ENCODE results near the gene CIDEB.

CIDEB gene

DNA sequence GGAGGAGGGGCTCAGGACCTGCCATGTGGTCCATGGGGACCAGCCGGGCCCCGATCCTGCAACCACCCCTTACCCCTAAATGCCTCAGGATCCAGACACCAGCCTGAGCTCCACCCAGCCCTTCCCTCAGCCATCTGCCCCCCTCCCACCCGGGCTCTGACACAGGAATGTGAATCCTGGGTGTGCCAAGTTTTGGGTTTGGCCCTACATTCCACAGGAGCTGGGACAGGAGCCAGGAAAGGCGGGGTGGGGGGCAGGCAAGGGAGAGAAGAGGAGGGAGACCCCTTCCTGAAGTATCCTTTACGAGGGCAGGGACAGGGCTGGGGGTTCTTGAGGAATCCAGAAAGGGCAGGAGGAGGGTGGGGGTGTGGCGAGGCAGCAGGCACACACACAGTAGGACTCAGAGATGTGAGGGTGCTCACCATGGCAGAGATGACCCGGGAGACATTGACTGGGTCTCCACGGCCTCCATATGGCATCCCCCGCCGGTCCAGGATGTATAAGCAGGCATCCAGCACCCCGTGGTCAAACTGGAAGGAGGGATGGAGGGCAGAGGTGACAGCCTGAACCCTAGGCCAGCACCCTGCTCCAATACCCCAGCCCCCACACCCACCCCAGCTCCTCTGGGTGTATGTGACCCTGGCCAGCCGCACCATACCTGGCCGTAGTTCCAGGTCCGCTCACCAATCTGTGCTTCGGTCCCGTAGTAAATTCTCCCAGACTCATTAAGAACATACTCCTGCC is 48.3 kb downstream of the CIDEB start:
- H3K27ac ChIP-seq (replicated peaks), result no peak overlapping the region
- H3K27me3 ChIP-seq (ENCODE audit: insufficient read depth, poor library complexity, severe bottlenecking), result no peaks in the 10 kb centered on the region
- no peak overlapping the region for H3K4me3 ChIP-seq (replicated peaks; ENCODE audit: insufficient read depth, low read length)
- no peak for DNase-seq (ENCODE audit: low read depth in 1 of 2, low spot score in 1 of 2)
- TF ChIP-seq POLR2AphosphoS5 (IDR thresholded peaks at IDR 0.05; ENCODE audit: low read depth) (no peak), GABPA (IDR thresholded peaks at IDR 0.05; ENCODE audit: low read depth) (no peak), SPI1 (IDR thresholded peaks at IDR 0.05; ENCODE audit: borderline replicate concordance, low read depth) (no peak), CTCF (IDR thresholded peaks at IDR 0.05; ENCODE audit: insufficient read depth, low read length) (no peak)
- TF ChIP-seq, protein P1, sequence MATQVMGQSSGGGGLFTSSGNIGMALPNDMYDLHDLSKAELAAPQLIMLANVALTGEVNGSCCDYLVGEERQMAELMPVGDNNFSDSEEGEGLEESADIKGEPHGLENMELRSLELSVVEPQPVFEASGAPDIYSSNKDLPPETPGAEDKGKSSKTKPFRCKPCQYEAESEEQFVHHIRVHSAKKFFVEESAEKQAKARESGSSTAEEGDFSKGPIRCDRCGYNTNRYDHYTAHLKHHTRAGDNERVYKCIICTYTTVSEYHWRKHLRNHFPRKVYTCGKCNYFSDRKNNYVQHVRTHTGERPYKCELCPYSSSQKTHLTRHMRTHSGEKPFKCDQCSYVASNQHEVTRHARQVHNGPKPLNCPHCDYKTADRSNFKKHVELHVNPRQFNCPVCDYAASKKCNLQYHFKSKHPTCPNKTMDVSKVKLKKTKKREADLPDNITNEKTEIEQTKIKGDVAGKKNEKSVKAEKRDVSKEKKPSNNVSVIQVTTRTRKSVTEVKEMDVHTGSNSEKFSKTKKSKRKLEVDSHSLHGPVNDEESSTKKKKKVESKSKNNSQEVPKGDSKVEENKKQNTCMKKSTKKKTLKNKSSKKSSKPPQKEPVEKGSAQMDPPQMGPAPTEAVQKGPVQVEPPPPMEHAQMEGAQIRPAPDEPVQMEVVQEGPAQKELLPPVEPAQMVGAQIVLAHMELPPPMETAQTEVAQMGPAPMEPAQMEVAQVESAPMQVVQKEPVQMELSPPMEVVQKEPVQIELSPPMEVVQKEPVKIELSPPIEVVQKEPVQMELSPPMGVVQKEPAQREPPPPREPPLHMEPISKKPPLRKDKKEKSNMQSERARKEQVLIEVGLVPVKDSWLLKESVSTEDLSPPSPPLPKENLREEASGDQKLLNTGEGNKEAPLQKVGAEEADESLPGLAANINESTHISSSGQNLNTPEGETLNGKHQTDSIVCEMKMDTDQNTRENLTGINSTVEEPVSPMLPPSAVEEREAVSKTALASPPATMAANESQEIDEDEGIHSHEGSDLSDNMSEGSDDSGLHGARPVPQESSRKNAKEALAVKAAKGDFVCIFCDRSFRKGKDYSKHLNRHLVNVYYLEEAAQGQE (IDR thresholded peaks at IDR 0.05; ENCODE audit: insufficient replicate concordance, low read depth), result no peak

- H3K27ac ChIP-seq (replicated peaks), result no peak overlapping the region
- H3K4me3 ChIP-seq (replicated peaks; ENCODE audit: insufficient read depth, low read length), result no peak overlapping the region
- no peaks in the 10 kb centered on the region for H3K27me3 ChIP-seq (ENCODE audit: insufficient read depth, poor library complexity, severe bottlenecking)
- DNase-seq (ENCODE audit: low read depth in 1 of 2, low spot score in 1 of 2), result no peak
- TF ChIP-seq GABPA (IDR thresholded peaks at IDR 0.05; ENCODE audit: low read depth), result no peak
- no peak for TF ChIP-seq POLR2AphosphoS5 (IDR thresholded peaks at IDR 0.05; ENCODE audit: low read depth)
- TF ChIP-seq, protein P1 (IDR thresholded peaks at IDR 0.05; ENCODE audit: insufficient replicate concordance, low read depth), result no peak
- TF ChIP-seq CTCF (IDR thresholded peaks at IDR 0.05; ENCODE audit: insufficient read depth, low read length), result no peak
- no peak for TF ChIP-seq SPI1 (IDR thresholded peaks at IDR 0.05; ENCODE audit: borderline replicate concordance, low read depth)
Measured at GRCh38 chr14:24258548-24259265, 49.1 kb downstream of the CIDEB start.

DNA sequence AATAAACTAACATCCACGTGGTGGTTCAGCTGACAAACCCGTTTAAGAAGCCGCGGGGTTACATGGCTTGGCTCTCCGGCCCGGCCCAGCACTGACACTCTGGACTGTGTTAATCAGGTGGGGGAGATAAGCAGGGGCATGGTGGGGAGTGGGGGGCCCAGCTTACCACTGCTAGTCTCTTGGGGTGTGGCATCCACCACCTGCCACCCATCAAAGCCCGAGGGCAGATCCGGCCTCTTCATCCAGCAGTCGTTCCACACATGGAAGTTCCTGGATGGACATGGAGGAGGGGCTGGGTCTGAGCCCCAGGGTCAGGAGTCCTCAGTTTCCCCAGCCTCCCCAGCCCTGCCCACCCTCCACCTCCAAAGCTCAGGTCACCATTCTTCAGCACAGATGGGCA is 49.7 kb downstream of the CIDEB start:
- no peak for DNase-seq (ENCODE audit: low read depth in 1 of 2, low spot score in 1 of 2)
- no peak overlapping the region for H3K27ac ChIP-seq (replicated peaks)
- no peaks in the 10 kb centered on the region for H3K27me3 ChIP-seq (ENCODE audit: insufficient read depth, poor library complexity, severe bottlenecking)
- no peak overlapping the region for H3K4me3 ChIP-seq (replicated peaks; ENCODE audit: insufficient read depth, low read length)
- TF ChIP-seq GABPA (IDR thresholded peaks at IDR 0.05; ENCODE audit: low read depth), result no peak
- no peak for TF ChIP-seq SPI1 (IDR thresholded peaks at IDR 0.05; ENCODE audit: borderline replicate concordance, low read depth)
- no peak for TF ChIP-seq POLR2AphosphoS5 (IDR thresholded peaks at IDR 0.05; ENCODE audit: low read depth)
- TF ChIP-seq, protein P1 (IDR thresholded peaks at IDR 0.05; ENCODE audit: insufficient replicate concordance, low read depth), result no peak
